Smooth muscle cell (in vitro differentiated cells): ENCODE measurements around the gene CIB1. TPM values are rescaled to one million over a fixed set of nuclear protein-coding genes. Genes with fewer than 3 reads are reported as not detected.

ENCODE experiments used
- DNase-seq: peaks from one replicate; lab custom pipeline; 2025; ENCODE audit not compliant: unreplicated experiment; lab: John Stamatoyannopoulos, UW
- H2AFZ ChIP-seq: fragments of 200-600 bp; sonication (generic); 2 replicates; pipeline ENCODE4 v1.6.0; 2016; ENCODE audit warnings: antibody characterized with exemption, low read depth, mild to moderate bottlenecking
- H3F3A ChIP-seq: fragments of 200-600 bp; sonication (generic); 2 replicates; pipeline ENCODE4 v1.6.0; 2017; ENCODE audit warnings: antibody characterized with exemption, low read depth
- H3K27ac ChIP-seq: fragments of 200-600 bp; sonication (generic); 2 replicates; pipeline ENCODE4 v1.5.1; 2016; ENCODE audit warnings: low read depth, mild to moderate bottlenecking
- H3K27me3 ChIP-seq: fragments of 200-600 bp; sonication (generic); 2 replicates; pipeline ENCODE4 v1.6.1; 2016; ENCODE audit warnings: low read depth, mild to moderate bottlenecking
- H3K36me3 ChIP-seq: fragments of 200-600 bp; sonication (generic); 2 replicates; pipeline ENCODE4 v1.5.1; 2016; ENCODE audit warnings: low read depth
- H3K4me1 ChIP-seq: fragments of 200-600 bp; sonication (generic); 2 replicates; pipeline ENCODE4 v1.5.1; 2016; ENCODE audit warnings: low read depth
- H3K4me2 ChIP-seq: fragments of 200-600 bp; sonication (generic); 2 replicates; pipeline ENCODE4 v1.6.0; 2016; ENCODE audit warnings: mild to moderate bottlenecking
- H3K4me3 ChIP-seq: fragments of 200-600 bp; sonication (generic); 2 replicates; pipeline ENCODE4 v1.5.1; 2016; ENCODE audit warnings: mild to moderate bottlenecking
- H3K79me2 ChIP-seq: fragments of 200-600 bp; sonication (generic); 2 replicates; pipeline ENCODE4 v1.6.0; 2016; ENCODE audit warnings: low read depth, mild to moderate bottlenecking
- H3K9ac ChIP-seq: fragments of 200-600 bp; sonication (generic); 2 replicates; pipeline ENCODE4 v1.6.0; 2016; ENCODE audit warnings: low read depth
- H3K9me3 ChIP-seq: fragments of 200-600 bp; sonication (generic); replicated peaks from 2 replicates; pipeline ENCODE4 v1.5.1; 2016; ENCODE audit warnings: low read depth
- H4K20me1 ChIP-seq: fragments of 200-600 bp; sonication (generic); 2 replicates; pipeline ENCODE4 v1.6.0; 2016; ENCODE audit warnings: low read depth
- WGBS: methylation state at CpG from one replicate; pipeline ENCODE4 v1.1.7; 2016; ENCODE audit warnings: low lambda C conversion rate; 5-methylcytosine and 5-hydroxymethylcytosine counted together
- polyA plus RNA-seq: library from polyadenylated mRNA; unstranded; fragments of >200 nt; fragmentation: Nextera tagmentation; extraction: Ambion mirVana; gene quantifications from 2 replicates; pipeline ENCODE4 v1.2.1, GENCODE V29; 2016
- small RNA-seq: library from RNA; depleted of rRNA; stranded (forward); fragments of <200 nt; gene quantifications from one replicate; pipeline ENCODE3, GENCODE V24; 2014
- total RNA-seq: library from RNA; depleted of rRNA; stranded (reverse); fragments of >200 nt; gene quantifications from 2 replicates; pipeline ENCODE4 v1.2.3, GENCODE V29; 2014
- TF ChIP-seq, protein P1 (sequence below): fragments of 200-600 bp; sonication (generic); IDR thresholded peaks from 2 replicates; pipeline ENCODE4 v1.5.1; 2017; ENCODE audit warnings: borderline replicate concordance, mild to moderate bottlenecking, antibody characterized with exemption; ENCODE audit not compliant: insufficient read depth, poor library complexity, severe bottlenecking

Gene CIB1
- total and polyA plus RNA-seq, 2 experiments from 2014 or later, result 33.9 to 132 TPM

DNA sequence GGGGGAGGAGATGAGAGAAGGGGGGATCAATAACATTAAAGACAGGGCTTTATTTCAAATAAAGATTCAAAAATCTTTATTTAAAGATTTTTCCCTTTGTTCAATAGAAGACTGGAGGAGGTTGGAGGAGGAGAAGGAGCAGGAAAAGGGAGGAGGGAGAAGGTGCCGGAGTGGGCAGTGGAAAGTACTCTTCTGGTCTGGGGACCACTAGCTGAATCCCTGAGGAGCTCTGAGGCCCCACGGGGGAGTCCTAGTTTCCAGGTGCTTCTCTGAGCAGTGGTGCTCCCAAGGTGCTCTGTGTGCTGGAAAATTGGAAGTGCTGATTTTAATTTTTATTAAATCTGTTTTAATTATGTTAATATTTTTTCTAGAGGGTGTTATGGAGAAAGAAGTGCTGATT lies 52.0 kb downstream of the CIB1 start:
- TF ChIP-seq, protein P1, sequence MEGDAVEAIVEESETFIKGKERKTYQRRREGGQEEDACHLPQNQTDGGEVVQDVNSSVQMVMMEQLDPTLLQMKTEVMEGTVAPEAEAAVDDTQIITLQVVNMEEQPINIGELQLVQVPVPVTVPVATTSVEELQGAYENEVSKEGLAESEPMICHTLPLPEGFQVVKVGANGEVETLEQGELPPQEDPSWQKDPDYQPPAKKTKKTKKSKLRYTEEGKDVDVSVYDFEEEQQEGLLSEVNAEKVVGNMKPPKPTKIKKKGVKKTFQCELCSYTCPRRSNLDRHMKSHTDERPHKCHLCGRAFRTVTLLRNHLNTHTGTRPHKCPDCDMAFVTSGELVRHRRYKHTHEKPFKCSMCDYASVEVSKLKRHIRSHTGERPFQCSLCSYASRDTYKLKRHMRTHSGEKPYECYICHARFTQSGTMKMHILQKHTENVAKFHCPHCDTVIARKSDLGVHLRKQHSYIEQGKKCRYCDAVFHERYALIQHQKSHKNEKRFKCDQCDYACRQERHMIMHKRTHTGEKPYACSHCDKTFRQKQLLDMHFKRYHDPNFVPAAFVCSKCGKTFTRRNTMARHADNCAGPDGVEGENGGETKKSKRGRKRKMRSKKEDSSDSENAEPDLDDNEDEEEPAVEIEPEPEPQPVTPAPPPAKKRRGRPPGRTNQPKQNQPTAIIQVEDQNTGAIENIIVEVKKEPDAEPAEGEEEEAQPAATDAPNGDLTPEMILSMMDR, result no peak
- 90% methylated on average over 2 of the region's 2 CpGs for WGBS
- H3K4me2 ChIP-seq, result no peak overlapping the region

More for the DNA sequence above, 52.0 kb downstream of the CIB1 start:
- peaks cover 16% of the 10 kb centered on the region for H3F3A ChIP-seq
- H2AFZ ChIP-seq, result no peak overlapping the region
- H3K36me3 ChIP-seq, result no peaks in the 10 kb centered on the region
- no peak for DNase-seq
- no peaks in the 10 kb centered on the region for H3K79me2 ChIP-seq
- no peak overlapping the region for H3K4me3 ChIP-seq
- H3K27me3 ChIP-seq, result no peaks in the 10 kb centered on the region
- H3K4me1 ChIP-seq, result peaks cover 11% of the 10 kb centered on the region
- no peaks in the 10 kb centered on the region for H3K9me3 ChIP-seq
- H4K20me1 ChIP-seq, result no peaks in the 10 kb centered on the region
- no peak overlapping the region for H3K9ac ChIP-seq
- no peak overlapping the region for H3K27ac ChIP-seq

Small RNA genes within 50 kb of the gene (small RNA-seq; reads per million reads assigned to genes)
- gene AC091167.3, result not detected

Other genes starting within 250 kb of the CIB1 start
- 8.6 and 20.8 TPM in 2 replicates for gene ZNF710, start 232.6 kb downstream of the CIB1 start, total RNA-seq
- gene ZNF710, start 232.6 kb downstream of the CIB1 start, polyA plus RNA-seq, result 10.4 and 14.8 TPM in 2 replicates
- gene IDH2, start 131.5 kb downstream of the CIB1 start, total RNA-seq, result 67.9 and 82.9 TPM in 2 replicates
- gene IDH2, start 131.5 kb downstream of the CIB1 start, polyA plus RNA-seq, result 265 and 278 TPM in 2 replicates
- gene SEMA4B, start 32.6 kb downstream of the CIB1 start, total RNA-seq, result 26.5 and 29.6 TPM in 2 replicates
- gene SEMA4B, start 32.6 kb downstream of the CIB1 start, polyA plus RNA-seq, result 51.4 and 57.1 TPM in 2 replicates
- gene GDPGP1, start 268 bp upstream of the CIB1 start, total RNA-seq, result 0.09 and 0.40 TPM in 2 replicates
- gene GDPGP1, start 268 bp upstream of the CIB1 start, polyA plus RNA-seq, result 0.21 and 1.2 TPM in 2 replicates
- 0.36 TPM in 1 of 2 replicates, not detected in the other for gene TTLL13, start 15.6 kb upstream of the CIB1 start, total RNA-seq
- gene TTLL13, start 15.6 kb upstream of the CIB1 start, polyA plus RNA-seq, result 0.15 and 0.19 TPM in 2 replicates
- gene NGRN, start 31.7 kb upstream of the CIB1 start, total RNA-seq, result 51.1 and 54.8 TPM in 2 replicates
- gene NGRN, start 31.7 kb upstream of the CIB1 start, polyA plus RNA-seq, result 70.3 and 71.5 TPM in 2 replicates
- 0.90 and 2.3 TPM in 2 replicates for gene ZNF774, start 118.3 kb upstream of the CIB1 start, total RNA-seq
- gene ZNF774, start 118.3 kb upstream of the CIB1 start, polyA plus RNA-seq, result 0.08 and 1.3 TPM in 2 replicates
- 184 and 185 TPM in 2 replicates for gene IQGAP1, start 154.3 kb upstream of the CIB1 start, total RNA-seq
- gene IQGAP1, start 154.3 kb upstream of the CIB1 start, polyA plus RNA-seq, result 59.3 and 80.8 TPM in 2 replicates